GM06990 (cell line): Measurements from ENCODE around the gene SPI1.

ENCODE experiments used
- DNase-seq: peaks from one replicate; pipeline ENCODE4 v3.0.0-alpha.2; 2011; ENCODE audit not compliant: insufficient read length; ENCODE audit errors: extremely low read depth
- H3K27me3 ChIP-seq: replicated peaks from 2 replicates; pipeline ENCODE4 v1.6.0; 2011; ENCODE audit warnings: low read length; ENCODE audit not compliant: control insufficient read depth, insufficient read depth
- H3K36me3 ChIP-seq: 2 replicates; pipeline ENCODE4 v1.5.1; 2011; ENCODE audit warnings: low read length; ENCODE audit not compliant: control insufficient read depth, insufficient read depth
- H3K4me3 ChIP-seq: replicated peaks from 2 replicates; pipeline ENCODE4 v1.5.1; 2011; ENCODE audit warnings: low read depth, mild to moderate bottlenecking, control low read depth, low read length
- CTCF ChIP-seq: IDR thresholded peaks from 2 replicates; pipeline ENCODE4 v1.5.1; 2011; ENCODE audit warnings: low read length, control low read depth, mild to moderate bottlenecking, inconsistent platforms; ENCODE audit not compliant: insufficient read depth, poor library complexity, severe bottlenecking

The SPI1 gene

GRCh38 chr11:47376525-47377371 lies 1.6 kb downstream of the SPI1 start:
- Histone ChIP-seq H3K36me3 (peaks cover 8% of the 10 kb centered on the region), H3K27me3 (no peaks in the 10 kb centered on the region), H3K4me3 (peak overlapping the region; percentile 82)
- TF ChIP-seq CTCF: no peak
- peak; percentile 51 for DNase-seq

DNA sequence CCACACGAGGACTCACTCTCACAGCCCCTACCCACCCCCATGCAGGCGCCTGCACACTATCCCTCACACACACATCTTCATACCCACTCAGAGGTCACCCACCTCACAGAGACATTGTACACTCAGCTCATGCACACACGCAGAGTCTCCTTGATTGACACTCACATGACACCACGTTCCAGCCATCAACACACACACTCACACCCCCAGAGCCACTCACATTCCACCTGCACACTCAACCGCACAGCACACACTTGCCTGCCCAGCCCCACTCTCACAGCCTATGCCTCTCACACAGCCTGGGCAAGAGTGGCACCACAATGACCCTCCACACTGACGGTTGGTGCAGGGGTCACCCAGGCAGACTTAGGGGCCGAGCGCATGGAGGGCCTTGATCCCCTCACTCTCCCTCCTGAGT lies 2.2 kb downstream of the SPI1 start:
- Histone ChIP-seq H3K36me3 (peaks cover 8% of the 10 kb centered on the region), H3K27me3 (no peaks in the 10 kb centered on the region), H3K4me3 (peak overlapping the region; percentile 82)
- TF ChIP-seq CTCF: no peak
- no peak for DNase-seq

DNA sequence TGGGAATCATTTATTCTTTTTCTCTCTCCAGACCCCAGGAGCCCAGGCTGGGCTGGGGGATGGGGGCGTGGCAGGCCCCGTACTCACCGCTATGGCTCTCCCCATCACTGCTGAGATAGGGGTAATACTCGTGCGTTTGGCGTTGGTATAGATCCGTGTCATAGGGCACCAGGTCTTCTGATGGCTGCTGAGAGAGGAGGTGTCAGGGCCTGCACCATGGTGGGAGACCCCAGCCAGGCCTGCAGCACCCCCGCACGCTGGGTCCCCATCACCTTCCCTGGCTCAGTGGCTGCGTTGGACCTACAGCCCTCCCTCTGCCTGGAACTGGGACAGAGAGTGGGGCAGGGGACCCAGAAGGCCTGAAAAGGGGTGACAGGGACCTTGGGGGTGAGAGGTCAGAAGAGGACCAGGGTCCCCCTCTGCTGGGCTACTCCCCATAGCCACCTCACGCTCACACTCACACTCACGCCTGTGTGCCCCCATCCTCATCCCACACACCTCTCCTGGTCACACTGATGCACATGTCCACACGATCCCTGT lies 2.7 kb downstream of the SPI1 start:
- no peak overlapping the region; the same call in 1 of the 2 replicates for H3K4me3 ChIP-seq
- H3K27me3 ChIP-seq: no peaks in the 10 kb centered on the region
- DNase-seq: no peak
- H3K36me3 ChIP-seq: peaks cover 8% of the 10 kb centered on the region
- TF ChIP-seq CTCF: no peak

DNA sequence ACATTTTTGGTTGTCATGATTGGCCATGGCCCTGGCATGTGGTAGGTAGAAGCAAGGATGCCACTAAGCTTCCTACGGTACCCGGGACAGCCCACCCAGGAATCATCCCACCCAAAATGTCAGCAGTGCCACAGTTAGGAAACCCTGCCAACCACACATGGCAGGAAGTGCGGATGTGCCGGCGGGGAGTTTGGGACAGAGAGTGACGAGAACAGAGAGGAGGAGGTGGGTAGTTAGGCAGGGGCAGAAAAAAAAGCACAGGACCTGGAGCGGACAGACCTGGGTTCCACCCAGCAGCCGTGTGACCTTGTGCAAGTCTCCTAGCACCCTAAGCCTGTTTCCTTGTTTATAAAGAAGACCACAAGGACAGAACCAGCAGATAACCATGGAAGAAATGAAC lies 3.3 kb downstream of the SPI1 start:
- no peak for DNase-seq
- H3K36me3 ChIP-seq: peaks cover 8% of the 10 kb centered on the region
- no peaks in the 10 kb centered on the region for H3K27me3 ChIP-seq
- TF ChIP-seq CTCF: no peak
- H3K4me3 ChIP-seq: no peak overlapping the region

- no peak overlapping the region for H3K4me3 ChIP-seq
- no peak for DNase-seq
- no peaks in the 10 kb centered on the region for H3K27me3 ChIP-seq
- TF ChIP-seq CTCF: no peak
- H3K36me3 ChIP-seq: peaks cover 8% of the 10 kb centered on the region
Measured at GRCh38 chr11:47374720-47375019, 3.7 kb downstream of the SPI1 start.
